Upper lobe of left lung (tissue), 6 donors: ENCODE results near the gene COG4. TPM values are rescaled to one million over a fixed set of nuclear protein-coding genes. Genes with fewer than 3 reads are reported as not detected.
A peak's percentile ranks its signal among the peaks of the same experiment; 100 is the strongest.
"Not testable (repeated sequence)": the region's sequence is repeated elsewhere in the genome, so short reads cannot be mapped to it uniquely, and the experiment has no call there.

ENCODE experiments used
- ATAC-seq, 2 donors: fragments of 200-7000 bp; cut with Tn5 transposase; one replicate each; pipeline ENCODE4 v1.9.1; 2022; ENCODE audit warnings: mild to moderate bottlenecking in 2 of 2, moderate library complexity in 2 of 2; ENCODE audit not compliant: low FRiP score in 2 of 2
- DNase-seq, 2 donors: peaks; one replicate each; pipeline ENCODE4 v3.0.0-alpha.2; 2019 to 2020
- H3K27ac ChIP-seq, 4 donors: fragments of 200-600 bp; sonication (generic); one replicate each; pipeline ENCODE4 v1.5.1; 2016 to 2019
- H3K27me3 ChIP-seq, 4 donors: fragments of 200-600 bp; sonication (generic); one replicate each; pipeline ENCODE4 v1.5.1; 2017 to 2019
- H3K36me3 ChIP-seq, 4 donors: fragments of 200-600 bp; sonication (generic); one replicate each; pipeline ENCODE4 v1.5.1; 2016 to 2019
- H3K4me1 ChIP-seq, 4 donors: fragments of 200-600 bp; sonication (generic); one replicate each; pipeline ENCODE4 v1.5.1; 2018 to 2019
- H3K4me3 ChIP-seq, 4 donors: fragments of 200-600 bp; sonication (generic); one replicate each; pipeline ENCODE4 v1.5.1; 2017 to 2019; ENCODE audit warnings: mild to moderate bottlenecking in 2 of 4, moderate library complexity in 1 of 4
- H3K9me3 ChIP-seq, 4 donors: fragments of 200-600 bp; sonication (generic); one replicate each; pipeline ENCODE4 v1.5.1; 2018 to 2019
- EP300 ChIP-seq, 4 donors: sonication (generic); formaldehyde crosslinking; IDR thresholded peaks; one replicate each; pipeline ENCODE4 v1.5.1; 2017; ENCODE audit warnings: antibody characterized with exemption in 4 of 4, control low read depth in 2 of 4
- POLR2A ChIP-seq, 4 donors: fragments of 450-650 bp; IDR thresholded peaks; one replicate each; pipeline ENCODE4 v1.5.1; 2016 to 2017; ENCODE audit warnings: antibody characterized with exemption in 4 of 4, mild to moderate bottlenecking in 2 of 4
- POLR2AphosphoS5 ChIP-seq, 2 donors: sonication (generic); formaldehyde crosslinking; IDR thresholded peaks; one replicate each; pipeline ENCODE4 v1.5.1; 2017; ENCODE audit warnings: antibody characterized with exemption in 2 of 2
- WGBS, 2 donors: methylation state at CpG; one replicate each; pipeline ENCODE4 v1.1.5; 2017 to 2018; 5-methylcytosine and 5-hydroxymethylcytosine counted together
- total RNA-seq, 6 donors: library from RNA; depleted of rRNA in 4 of 6; stranded (reverse); fragments of >200 nt in 4 of 6; gene quantifications; one replicate each; pipeline versions ENCODE4 v1.1.0 to v1.2.1, GENCODE V29; 2016 to 2021
- TF ChIP-seq, protein P1 (sequence below), 6 experiments: fragments of 450-650 bp in 4 of 6; fragments of 200-600 bp in 2 of 6; sonication (generic) in 2 of 6; IDR thresholded peaks; one replicate each; pipeline ENCODE4 v1.5.1; 2016 to 2019; ENCODE audit warnings: antibody characterized with exemption in 6 of 6
- donor health status: DM: no; HTN: no; CAD: no; lungs with moderate emphysema.
- donor health status: DM: no; HTN: yes; CAD: no; lungs with severe emphysema.

COG4 gene
- total RNA-seq, 6 donors from 2014 or later: 35.0 to 111 (median 59.6) TPM

DNA sequence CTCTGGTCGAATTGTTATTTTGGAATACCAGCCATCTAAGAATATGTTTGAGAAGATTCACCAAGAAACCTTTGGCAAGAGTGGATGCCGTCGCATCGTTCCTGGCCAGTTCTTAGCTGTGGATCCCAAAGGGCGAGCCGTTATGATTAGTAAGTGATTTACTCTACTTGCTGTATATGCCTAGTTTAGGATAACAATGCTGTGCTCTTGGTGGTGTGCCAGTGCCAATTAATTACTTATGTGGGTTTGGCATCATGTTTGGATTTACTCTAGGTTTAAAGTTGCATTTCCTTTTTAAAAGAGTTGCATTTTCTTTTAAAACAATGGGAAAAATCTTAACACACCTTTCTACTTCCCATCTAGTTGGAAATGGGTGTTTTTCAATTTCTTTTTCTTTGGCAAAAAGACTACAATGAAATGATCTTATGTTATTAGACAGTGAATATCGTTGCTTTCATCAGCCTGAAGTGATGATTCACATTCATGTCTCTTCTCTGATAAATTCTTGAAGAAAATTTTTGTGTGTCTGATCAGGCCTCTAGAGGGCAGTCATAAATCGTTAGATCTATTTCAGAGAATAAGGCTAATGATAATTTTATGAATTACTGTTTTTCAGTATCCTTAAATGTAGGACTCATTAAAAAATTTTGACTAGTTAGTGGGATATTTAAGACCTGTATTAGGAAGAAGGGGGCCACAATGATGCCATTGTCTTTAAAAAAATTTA is 5.9 kb upstream of the COG4 start:
- Histone ChIP-seq H3K4me3 (no peak overlapping the region), H3K36me3 (peaks cover 45 to 83% (median 58%) of the 10 kb centered on the region in 4 donors), H3K9me3 (no peaks in the 10 kb centered on the region), H3K27me3 (no peaks in the 10 kb centered on the region), H3K27ac (no peak overlapping the region), H3K4me1 (peaks cover 26 to 41% (median 31%) of the 10 kb centered on the region in 4 donors)
- DNase-seq: no peak
- ATAC-seq: peak in 1 of 2 donors; percentile 65
- WGBS, 2 donors: 61 to 63% methylated on average over 8 of the region's 8 CpGs
- no peak for TF ChIP-seq POLR2AphosphoS5 (IDR thresholded peaks at IDR 0.05)
- TF ChIP-seq, protein P1, sequence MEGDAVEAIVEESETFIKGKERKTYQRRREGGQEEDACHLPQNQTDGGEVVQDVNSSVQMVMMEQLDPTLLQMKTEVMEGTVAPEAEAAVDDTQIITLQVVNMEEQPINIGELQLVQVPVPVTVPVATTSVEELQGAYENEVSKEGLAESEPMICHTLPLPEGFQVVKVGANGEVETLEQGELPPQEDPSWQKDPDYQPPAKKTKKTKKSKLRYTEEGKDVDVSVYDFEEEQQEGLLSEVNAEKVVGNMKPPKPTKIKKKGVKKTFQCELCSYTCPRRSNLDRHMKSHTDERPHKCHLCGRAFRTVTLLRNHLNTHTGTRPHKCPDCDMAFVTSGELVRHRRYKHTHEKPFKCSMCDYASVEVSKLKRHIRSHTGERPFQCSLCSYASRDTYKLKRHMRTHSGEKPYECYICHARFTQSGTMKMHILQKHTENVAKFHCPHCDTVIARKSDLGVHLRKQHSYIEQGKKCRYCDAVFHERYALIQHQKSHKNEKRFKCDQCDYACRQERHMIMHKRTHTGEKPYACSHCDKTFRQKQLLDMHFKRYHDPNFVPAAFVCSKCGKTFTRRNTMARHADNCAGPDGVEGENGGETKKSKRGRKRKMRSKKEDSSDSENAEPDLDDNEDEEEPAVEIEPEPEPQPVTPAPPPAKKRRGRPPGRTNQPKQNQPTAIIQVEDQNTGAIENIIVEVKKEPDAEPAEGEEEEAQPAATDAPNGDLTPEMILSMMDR (IDR thresholded peaks at IDR 0.05): peak in 5 of 6 experiments; percentile 22 to 39 (median 38)

DNA sequence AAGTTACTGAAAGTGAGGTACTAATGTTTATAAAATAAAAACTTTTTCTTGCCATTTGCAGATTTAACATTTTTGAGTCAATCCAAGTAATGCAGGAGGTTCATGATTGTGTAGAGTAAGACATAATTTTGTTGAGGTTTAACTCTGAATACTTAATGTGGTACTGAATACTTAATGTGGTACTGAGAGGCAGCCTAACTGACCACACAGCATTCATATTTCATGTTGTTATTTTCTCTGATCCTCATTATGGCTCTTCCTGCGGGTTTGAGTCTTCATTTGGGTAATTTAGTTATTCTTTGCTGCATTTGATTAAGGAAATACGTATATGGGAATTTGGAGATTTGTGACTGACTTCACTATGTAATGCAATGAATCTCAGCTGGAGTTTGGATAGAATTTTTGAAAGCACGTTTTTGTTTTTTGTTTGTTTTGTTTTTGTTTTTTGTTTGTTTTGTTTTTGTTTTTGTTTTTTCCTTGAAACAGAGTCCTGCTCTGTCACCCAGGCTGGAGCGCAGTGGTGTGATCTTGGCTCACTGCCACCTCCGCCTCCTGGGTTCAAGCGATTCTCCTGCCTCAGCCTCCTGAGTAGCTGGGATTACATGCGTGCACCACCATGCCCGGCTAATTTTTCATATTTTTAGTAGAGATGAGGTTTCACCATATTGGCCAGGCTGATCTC is 4.1 kb upstream of the COG4 start:
- no peak for TF ChIP-seq EP300 (IDR thresholded peaks at IDR 0.05)
- TF ChIP-seq, protein P1 (IDR thresholded peaks at IDR 0.05): no peak
- TF ChIP-seq POLR2AphosphoS5 (IDR thresholded peaks at IDR 0.05): no peak
- no peak for TF ChIP-seq POLR2A (IDR thresholded peaks at IDR 0.05)
- ATAC-seq (no peak), DNase-seq (no peak)
- Histone ChIP-seq H3K27ac (no peak overlapping the region), H3K4me1 (peaks cover 31 to 45% (median 35%) of the 10 kb centered on the region in 4 donors), H3K36me3 (peaks cover 34 to 66% (median 43%) of the 10 kb centered on the region in 4 donors), H3K4me3 (no peak overlapping the region), H3K27me3 (no peaks in the 10 kb centered on the region), H3K9me3 (no peaks in the 10 kb centered on the region)
- WGBS, 2 donors: 80 to 83% methylated on average over 8 of the region's 8 CpGs

DNA sequence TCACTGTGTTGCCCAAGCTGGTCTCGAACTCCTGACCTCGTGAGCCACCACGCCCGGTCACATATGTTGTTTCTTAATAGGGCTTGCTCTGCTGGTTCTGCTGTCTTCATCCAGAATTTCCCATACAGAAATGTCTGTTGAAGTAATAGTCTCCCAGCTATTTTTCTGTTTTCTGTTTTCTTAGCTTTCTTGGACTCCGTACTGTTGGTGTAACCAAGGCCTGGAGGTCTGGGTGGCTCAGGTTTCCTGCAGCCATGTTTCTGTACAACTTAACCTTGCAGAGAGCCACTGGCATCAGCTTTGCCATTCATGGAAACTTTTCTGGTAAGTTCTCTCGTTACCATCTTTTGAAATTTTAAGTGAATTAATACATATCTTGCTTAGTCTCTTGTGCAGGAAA is 3.0 kb upstream of the COG4 start:
- Histone ChIP-seq H3K27ac (no peak overlapping the region), H3K4me3 (no peak overlapping the region), H3K36me3 (peaks cover 23 to 56% (median 33%) of the 10 kb centered on the region in 4 donors), H3K4me1 (peaks cover 37 to 55% (median 41%) of the 10 kb centered on the region in 4 donors), H3K9me3 (no peaks in the 10 kb centered on the region), H3K27me3 (no peaks in the 10 kb centered on the region)
- ATAC-seq (no peak), DNase-seq (no peak)
- TF ChIP-seq EP300 (IDR thresholded peaks at IDR 0.05) (no peak), POLR2AphosphoS5 (IDR thresholded peaks at IDR 0.05) (no peak), POLR2A (IDR thresholded peaks at IDR 0.05) (no peak)
- TF ChIP-seq, protein P1 (IDR thresholded peaks at IDR 0.05): no peak
- 73 to 84% methylated on average over 6 of the region's 6 CpGs for WGBS, 2 donors

DNA sequence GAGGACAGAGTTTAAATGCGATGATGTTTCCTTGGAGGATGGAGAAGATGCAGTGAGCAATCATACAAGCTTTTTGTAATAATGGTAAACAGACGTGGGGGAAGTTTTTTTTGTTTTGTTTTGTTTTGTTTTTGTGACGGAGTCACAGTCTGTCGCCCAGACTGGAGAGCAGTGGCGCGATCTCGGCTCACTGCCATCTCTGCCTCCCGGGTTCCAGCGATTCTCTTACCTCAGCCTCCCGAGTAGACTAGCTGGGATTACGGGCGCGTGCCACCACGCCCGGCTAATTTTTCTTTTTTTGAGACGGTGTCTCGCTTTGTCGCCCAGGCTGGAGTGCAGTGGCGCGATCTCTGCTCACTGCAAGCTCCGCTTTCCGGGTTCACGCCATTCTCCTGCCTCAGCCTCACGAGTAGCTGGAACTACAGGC is 1.1 kb upstream of the COG4 start:
- not testable (repeated sequence) for H3K27me3 ChIP-seq, H3K9me3 ChIP-seq
- Histone ChIP-seq H3K4me3 (peak overlapping the region; percentile 67 to 93 (median 90)), H3K27ac (peak overlapping the region; percentile 89 to 94 (median 93)), H3K36me3 (peaks cover 10 to 38% (median 20%) of the 10 kb centered on the region in 4 donors), H3K4me1 (peaks cover 33 to 65% (median 44%) of the 10 kb centered on the region in 4 donors)
- peak; percentile 38 to 47 for ATAC-seq
- peak in 1 of 2 donors; percentile 27 for DNase-seq
- WGBS, 2 donors: 1 to 2% methylated on average over 18 to 24 of the region's 24 CpGs

DNA sequence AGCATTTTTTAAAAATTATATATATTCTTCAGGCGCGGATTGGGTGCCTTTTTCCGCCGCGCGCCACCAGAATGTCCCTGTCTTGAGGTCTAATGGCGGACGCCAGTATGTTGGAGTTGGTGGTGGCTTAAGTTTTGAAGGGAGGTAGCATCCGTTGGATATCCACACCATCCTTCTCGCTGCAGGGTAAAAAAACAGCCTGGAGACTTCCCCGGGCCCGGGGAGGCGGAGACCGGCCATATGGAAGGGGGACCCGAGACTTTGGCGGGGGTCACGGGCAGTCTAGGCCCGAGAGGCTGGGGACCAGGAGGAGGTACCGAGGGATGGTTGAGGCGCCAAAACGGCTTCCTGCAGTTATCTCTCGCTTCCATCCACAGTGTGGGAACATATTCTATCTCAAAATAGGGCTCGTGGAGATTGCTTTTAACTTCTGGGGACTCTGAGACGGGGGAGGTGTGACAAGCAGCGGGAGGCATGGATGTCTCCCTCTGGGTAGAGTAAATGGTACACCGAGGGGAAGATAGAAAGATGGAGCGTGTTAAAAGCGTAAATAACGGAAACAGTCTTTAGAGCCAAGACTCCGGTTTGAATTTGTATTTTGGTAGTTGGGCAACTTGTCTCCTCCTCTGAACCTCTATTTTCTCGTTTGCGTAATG is 517 bp upstream of the COG4 start, which contains the start of gene SF3B3:
Gene SF3B3, plus strand, starts transcription at position 74 of the 656 bp plus-strand sequence. CDS start 2,841 bp downstream, outside the sequence.
- H3K4me3 ChIP-seq: peak within 1 kb of the TSS; percentile 67 to 93 (median 91)
- peak; percentile 50 to 57 for TF ChIP-seq POLR2AphosphoS5 (IDR thresholded peaks at IDR 0.05)
- TF ChIP-seq, protein P1 (IDR thresholded peaks at IDR 0.05): no peak
- TF ChIP-seq EP300 (IDR thresholded peaks at IDR 0.05): no peak
- TF ChIP-seq POLR2A (IDR thresholded peaks at IDR 0.05): peak in 2 of 4 donors; percentile 50 to 56
- H3K27ac ChIP-seq: peak within 1 kb of the TSS; percentile 89 to 94 (median 93)
- H3K36me3 ChIP-seq: peaks cover 5 to 36% (median 20%) of the 10 kb centered on the region in 4 donors
- no peaks in the 10 kb centered on the region for H3K27me3 ChIP-seq
- no peaks in the 10 kb centered on the region for H3K9me3 ChIP-seq
- H3K4me1 ChIP-seq: peaks cover 32 to 59% (median 40%) of the 10 kb centered on the region in 4 donors
- ATAC-seq: peak; percentile 86 to 90
- 0 to 1% methylated on average over 29 to 32 of the region's 32 CpGs for WGBS, 2 donors
- peak; percentile 65 to 72 for DNase-seq
